ENCODE results near the gene TLE4. TPM values are rescaled to one million over a fixed set of nuclear protein-coding genes. Genes with fewer than 3 reads are reported as not detected.

The TLE4 gene
- total RNA-seq, 3 donors from 2014 or later = 25.0 to 47.0 (median 35.1) TPM

DNA sequence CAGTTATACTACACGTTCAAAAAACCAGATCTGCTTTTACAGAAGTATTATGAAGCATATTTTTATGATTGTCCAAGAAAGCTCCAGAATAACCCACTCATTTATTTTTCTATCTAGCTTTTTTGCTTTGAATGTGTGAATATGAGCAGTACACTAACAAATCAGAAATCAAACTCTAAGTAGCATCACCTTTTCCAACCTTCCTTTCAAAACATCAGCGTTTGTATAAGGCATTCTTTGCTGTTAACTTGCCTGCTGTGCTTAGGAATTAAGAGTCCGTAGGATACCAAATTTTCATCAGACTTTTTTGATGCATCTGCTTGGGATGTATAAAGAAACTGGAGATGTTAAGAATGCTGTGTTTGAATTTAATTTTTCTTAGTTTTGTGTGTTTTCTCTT is 3.8 kb downstream of the TLE4 start:
- H3K36me3 ChIP-seq = no peaks in the 10 kb centered on the region
- TF ChIP-seq CTCF (IDR thresholded peaks at IDR 0.05) = no peak
- TF ChIP-seq POLR2AphosphoS5 (IDR thresholded peaks at IDR 0.05) = no peak
- TF ChIP-seq POLR2A (IDR thresholded peaks at IDR 0.05) = no peak
- no peak overlapping the region for H3K4me3 ChIP-seq
- intact Hi-C loops (cut with DNase I; ENCODE audit: low total_unique reads) = no loop called here
- H3K27me3 ChIP-seq = no peaks in the 10 kb centered on the region
- no peaks in the 10 kb centered on the region for H3K9me3 ChIP-seq
- H3K27ac ChIP-seq = no peak overlapping the region
- H3K4me1 ChIP-seq = no peaks in the 10 kb centered on the region
- no peak for DNase-seq (ENCODE audit: low spot score in 2 of 2)

GRCh38 chr9:79577969-79578723 is 6.4 kb downstream of the TLE4 start:
- H3K27me3 ChIP-seq = no peaks in the 10 kb centered on the region
- H3K4me3 ChIP-seq = no peak overlapping the region
- no peaks in the 10 kb centered on the region for H3K9me3 ChIP-seq
- DNase-seq (ENCODE audit: low spot score in 2 of 2) = no peak
- no peaks in the 10 kb centered on the region for H3K4me1 ChIP-seq
- H3K27ac ChIP-seq = peak overlapping the region; percentile 11 to 36
- no peaks in the 10 kb centered on the region for H3K36me3 ChIP-seq
- TF ChIP-seq POLR2AphosphoS5 (IDR thresholded peaks at IDR 0.05) = no peak
- no peak for TF ChIP-seq CTCF (IDR thresholded peaks at IDR 0.05)
- no peak for TF ChIP-seq POLR2A (IDR thresholded peaks at IDR 0.05)
- intact Hi-C loops (cut with DNase I; ENCODE audit: low total_unique reads) = no loop called here

- no peak overlapping the region for H3K4me3 ChIP-seq
- H3K9me3 ChIP-seq = no peaks in the 10 kb centered on the region
- no peak for TF ChIP-seq POLR2A (IDR thresholded peaks at IDR 0.05)
- TF ChIP-seq CTCF (IDR thresholded peaks at IDR 0.05) = no peak
- no peak for TF ChIP-seq POLR2AphosphoS5 (IDR thresholded peaks at IDR 0.05)
- H3K27me3 ChIP-seq = no peaks in the 10 kb centered on the region
- DNase-seq (ENCODE audit: low spot score in 2 of 2) = no peak
- H3K36me3 ChIP-seq = no peaks in the 10 kb centered on the region
- H3K27ac ChIP-seq = no peak overlapping the region
- intact Hi-C loops (cut with DNase I; ENCODE audit: low total_unique reads) = no loop called here
- H3K4me1 ChIP-seq = no peaks in the 10 kb centered on the region
Observed at GRCh38 chr9:79578891-79579290, 7.1 kb downstream of the TLE4 start.

DNA sequence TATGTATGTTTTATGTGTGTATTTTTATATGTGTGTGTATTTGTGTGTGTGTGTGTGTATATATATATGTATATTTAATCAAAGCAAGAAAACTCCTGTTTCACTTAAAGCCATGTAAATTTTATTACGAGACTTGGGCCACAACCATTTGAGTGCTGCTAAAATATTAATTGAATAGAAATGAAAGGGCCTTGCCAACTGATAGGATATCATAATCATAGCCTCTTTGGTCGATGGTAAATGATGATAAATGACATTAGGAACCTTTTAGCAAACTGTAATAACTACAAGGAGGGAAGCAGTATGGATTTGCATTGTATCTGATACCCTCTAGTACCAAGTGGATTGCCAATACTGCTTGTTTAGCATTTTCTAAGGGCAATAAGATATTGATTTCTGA is 7.9 kb downstream of the TLE4 start:
- Histone ChIP-seq H3K36me3 (no peaks in the 10 kb centered on the region), H3K4me3 (no peak overlapping the region), H3K27me3 (no peaks in the 10 kb centered on the region), H3K9me3 (no peaks in the 10 kb centered on the region), H3K4me1 (no peaks in the 10 kb centered on the region), H3K27ac (no peak overlapping the region)
- TF ChIP-seq POLR2AphosphoS5 (IDR thresholded peaks at IDR 0.05) (no peak), POLR2A (IDR thresholded peaks at IDR 0.05) (no peak), CTCF (IDR thresholded peaks at IDR 0.05) (no peak)
- no peak for DNase-seq (ENCODE audit: low spot score in 2 of 2)
- intact Hi-C loops (cut with DNase I; ENCODE audit: low total_unique reads) = no loop called here

DNA sequence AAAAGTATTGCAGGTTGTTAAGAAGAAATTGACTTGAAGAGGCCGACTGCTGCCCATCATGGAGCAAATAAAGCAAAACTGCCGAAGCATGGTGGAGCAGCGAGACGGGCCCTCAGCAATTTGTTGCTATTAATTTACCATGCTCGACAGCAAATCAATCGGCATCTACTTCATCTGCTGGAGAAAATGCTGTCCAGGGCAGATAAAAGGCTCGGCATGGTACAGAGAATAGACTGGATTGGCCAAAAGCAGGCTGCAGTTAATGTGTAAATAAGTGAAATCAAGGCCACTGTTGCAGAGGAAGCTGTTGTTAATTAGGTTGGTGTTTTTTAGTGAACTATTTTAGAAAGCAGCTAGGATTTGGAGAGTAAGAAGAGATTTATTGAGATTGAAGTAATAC is 8.3 kb downstream of the TLE4 start:
- H3K4me1 ChIP-seq = no peaks in the 10 kb centered on the region

More for the DNA sequence above, 8.3 kb downstream of the TLE4 start:
- no peak overlapping the region for H3K4me3 ChIP-seq
- H3K9me3 ChIP-seq = no peaks in the 10 kb centered on the region
- intact Hi-C loops (cut with DNase I; ENCODE audit: low total_unique reads) = no loop called here
- H3K36me3 ChIP-seq = no peaks in the 10 kb centered on the region
- H3K27me3 ChIP-seq = no peaks in the 10 kb centered on the region
- no peak overlapping the region for H3K27ac ChIP-seq
- DNase-seq (ENCODE audit: low spot score in 2 of 2) = no peak
- TF ChIP-seq POLR2AphosphoS5 (IDR thresholded peaks at IDR 0.05) (no peak), CTCF (IDR thresholded peaks at IDR 0.05) (no peak), POLR2A (IDR thresholded peaks at IDR 0.05) (no peak)

Data from breast epithelium (tissue), 4 donors.